NCI-H2107 (cell line): ENCODE results near the gene BICRAL.
"Not testable (repeated sequence)": the region's sequence is repeated elsewhere in the genome, so short reads cannot be mapped to it uniquely, and the experiment has no call there.

Experiments used
- DNase-seq: peaks from one replicate; lab custom pipeline; 2025; lab: John Stamatoyannopoulos, UW

The BICRAL gene

DNA sequence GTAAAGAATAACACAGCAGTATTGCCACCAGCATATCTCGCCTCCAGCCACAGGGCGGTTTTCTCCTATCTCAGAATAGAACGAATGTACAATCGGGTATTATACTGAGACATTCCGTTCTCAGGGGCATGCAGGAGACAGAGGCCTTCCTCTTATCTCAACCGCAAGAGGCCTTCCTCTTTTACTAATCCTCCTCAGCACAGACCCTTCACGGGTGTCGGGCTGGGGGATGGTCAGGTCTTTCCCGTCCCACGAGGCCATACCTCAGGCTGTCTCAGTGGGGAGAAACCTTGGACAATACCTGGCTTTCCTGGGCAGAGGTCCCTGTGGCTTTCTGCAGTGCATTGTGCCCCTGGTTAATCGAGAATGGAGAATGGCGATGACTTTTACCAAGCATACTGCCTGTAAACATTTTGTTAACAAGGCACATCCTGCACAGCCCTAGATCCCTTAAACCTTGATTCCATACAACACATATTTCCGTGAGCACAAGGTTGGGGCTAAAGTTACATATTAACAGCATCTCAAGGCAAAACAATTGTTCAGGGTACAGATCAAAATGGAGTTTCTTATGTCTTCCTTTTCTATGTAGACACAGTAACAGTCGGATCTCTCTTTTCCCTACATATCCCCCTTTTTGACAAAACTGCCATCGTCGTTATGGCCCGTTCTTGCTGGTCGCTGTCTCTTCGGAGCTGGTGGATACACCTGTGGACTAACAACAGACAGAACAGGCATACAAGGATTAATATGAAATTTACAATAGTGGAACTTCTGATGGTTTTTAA, 112.4 kb downstream of the BICRAL start:
- not testable (repeated sequence) for DNase-seq

DNA sequence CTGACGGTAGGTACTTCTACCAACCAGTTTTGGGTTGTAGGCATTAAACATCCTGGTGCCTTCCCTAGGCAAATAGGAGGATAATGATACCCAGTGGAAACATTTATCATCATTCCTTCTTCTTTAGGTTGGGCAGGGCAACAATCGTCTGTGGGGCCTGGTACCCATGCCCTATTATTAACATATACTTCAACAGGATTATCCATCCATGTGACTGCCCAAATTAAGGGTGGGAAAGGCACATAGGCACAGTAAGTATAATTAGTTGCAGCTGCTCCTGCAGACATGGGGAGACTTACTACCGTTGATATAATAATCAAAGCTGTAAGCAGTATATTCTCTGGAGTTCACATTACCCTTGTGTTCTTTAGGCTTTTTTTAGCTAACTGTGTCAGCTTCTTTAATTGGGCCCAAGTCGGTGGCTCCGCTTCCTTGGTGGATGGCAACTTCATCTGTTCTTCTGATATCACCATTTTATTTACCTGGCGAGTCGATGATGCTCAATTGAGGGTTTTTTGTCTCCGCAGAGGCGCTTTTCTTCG, 114.4 kb downstream of the BICRAL start:
- DNase-seq: no peak

DNA sequence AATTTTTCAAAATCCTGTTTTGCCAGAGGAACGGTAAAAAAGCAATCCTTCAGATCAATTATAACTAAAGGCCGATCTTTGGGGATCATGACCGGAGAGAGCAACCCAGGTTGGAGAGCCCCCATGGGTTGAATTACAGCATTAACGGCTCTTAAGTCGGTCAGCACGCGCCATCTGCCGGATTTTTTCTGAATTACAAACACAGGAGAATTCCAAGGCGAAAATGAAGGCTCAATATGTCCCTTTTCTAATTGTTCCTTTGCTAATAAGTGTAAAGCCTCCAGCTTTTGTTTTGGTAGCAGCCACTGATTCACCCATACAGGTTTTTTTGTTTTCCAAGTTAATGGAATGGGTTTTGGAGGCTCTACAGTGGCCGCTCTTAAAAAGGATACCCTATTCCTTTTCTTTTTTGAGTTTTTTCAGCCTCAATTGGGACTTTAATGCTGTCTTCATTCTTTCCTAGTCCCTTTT, 117.1 kb downstream of the BICRAL start:
- DNase-seq: peak; percentile 11

DNA sequence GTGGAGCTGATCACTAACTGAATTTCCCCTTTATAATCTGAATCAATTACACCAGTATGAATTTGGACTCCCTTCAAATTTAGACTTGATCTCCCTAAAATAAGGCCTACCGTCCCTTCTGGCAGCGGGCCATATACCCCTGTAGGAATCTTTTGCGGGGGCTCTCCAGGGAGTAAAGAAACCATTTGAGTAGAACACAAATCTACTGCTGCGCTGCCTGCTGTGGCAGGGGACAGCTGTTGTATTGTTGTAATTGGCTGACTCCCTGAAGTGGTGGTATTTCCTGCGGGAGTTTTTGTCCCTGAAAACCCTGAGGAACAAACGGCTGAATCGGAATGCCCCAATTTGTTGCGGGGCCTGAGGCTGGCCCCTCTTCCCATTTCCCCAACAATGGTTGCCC, 118.0 kb downstream of the BICRAL start:
- DNase-seq: no peak

DNA sequence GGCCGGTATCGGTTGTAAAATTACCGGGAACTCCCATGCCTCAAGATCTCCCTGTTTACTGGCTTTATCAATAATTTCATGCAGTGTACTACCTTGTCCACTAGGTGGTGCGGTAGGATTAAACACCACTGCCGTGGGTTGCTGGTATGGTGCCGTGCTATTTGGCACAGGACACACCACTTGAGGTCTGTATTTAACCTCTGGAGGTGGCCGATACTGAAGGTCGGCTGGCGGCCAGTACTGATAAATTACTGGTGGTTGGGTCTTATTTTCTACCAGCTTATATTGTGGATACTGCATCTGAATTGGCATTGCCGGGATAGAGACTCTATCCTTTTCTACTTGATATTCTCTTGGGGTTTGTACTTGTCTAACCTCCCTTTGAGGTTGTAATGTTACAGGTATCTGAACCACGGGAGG, 119.7 kb downstream of the BICRAL start:
- peak; percentile 53 for DNase-seq

DNA sequence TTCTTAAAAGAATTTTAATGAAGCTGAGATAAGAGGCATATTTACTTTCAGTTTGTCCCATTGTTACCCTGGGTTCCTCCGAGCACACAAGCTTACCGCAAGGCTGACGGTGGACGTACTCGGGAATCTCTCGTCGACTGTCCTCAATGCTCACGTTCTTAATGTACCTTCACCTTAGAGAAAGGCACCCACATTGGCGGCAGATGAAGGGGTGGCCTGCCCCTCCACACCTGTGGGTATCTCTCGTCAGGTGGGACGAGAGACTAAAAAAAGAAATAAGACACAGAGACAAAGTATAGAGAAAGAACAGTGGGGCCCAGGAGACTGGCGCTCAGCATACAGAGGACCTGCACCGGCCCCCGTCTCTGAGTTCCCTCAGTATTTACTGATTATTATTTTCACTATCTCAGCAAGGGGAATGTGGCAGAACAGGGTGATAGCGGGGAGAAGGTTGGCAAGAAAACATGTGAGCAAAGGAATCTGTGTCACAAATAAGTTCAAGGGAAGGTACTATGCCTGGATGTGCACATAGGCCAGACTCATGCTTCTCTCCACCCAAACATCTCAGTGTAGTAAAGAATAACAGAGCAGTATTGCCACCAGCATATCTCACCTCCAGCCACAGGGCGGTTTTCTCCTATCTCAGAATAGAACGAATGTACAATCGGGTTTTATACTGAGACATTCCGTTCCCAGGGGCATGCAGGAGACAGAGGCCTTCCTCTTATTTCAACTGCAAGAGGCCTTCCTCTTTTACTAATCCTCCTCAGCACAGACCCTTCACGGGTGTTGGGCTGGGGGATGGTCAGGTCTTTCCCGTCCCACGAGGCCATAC, 120.8 kb downstream of the BICRAL start:
- DNase-seq: not testable (repeated sequence)

DNA sequence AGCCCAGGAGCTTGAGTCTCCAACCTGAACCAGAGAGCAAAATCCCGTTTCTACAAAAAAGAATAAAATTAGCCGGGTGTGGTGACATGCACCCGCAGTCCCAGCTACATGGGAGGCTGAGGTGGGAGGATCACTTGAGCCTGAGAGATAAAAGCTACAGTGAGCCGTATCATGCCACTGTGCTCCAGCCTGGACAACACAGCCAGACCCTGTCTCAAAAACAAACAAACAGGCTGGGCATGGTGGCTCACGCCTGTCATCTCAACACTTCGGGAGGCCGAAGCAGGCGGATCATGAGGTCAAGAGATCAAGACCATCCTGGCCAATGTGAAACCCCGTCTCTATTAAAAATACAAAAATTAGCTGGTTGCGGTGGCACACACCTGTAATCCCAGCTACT, 122.6 kb downstream of the BICRAL start:
- no peak for DNase-seq

DNA sequence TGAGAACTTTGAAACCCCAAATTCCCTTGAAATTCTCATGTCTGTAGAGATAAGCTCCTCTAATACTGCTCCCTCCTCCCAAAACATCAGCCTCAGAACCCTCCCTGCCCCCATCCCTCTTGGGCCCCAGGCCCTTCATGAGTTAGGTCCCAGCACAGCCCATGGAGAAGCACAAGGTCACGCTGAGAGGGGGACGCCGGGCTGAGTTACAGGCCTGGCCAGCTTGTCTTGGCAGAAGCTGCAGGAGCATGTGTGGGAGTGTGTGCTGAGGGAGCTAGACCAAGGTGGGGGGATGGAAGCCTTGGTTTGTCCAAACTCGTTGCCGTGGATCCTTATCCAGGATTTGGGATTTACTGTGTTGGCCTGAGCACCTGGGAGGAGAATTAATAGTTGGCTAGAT, 125.5 kb downstream of the BICRAL start:
- DNase-seq: no peak

DNA sequence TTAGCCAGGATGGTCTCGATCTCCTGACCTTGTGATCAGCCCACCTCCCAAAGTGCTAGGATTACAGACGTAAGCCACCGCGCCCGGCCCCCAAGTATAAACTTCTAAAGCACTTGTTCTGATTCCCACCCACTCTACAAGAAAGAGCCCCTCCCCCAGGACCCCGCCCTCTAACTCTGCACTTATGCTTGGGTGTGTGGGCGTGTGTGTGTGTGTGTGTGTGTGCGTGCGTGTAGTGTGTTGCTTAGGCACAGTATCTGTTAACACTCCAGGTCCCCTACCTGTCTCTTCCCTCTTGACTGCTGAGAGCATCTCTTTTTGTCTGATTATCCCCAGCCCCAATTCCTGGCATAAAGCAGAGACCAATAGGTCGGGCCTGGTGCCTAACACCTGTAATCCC, 128.0 kb downstream of the BICRAL start:
- DNase-seq: no peak

DNA sequence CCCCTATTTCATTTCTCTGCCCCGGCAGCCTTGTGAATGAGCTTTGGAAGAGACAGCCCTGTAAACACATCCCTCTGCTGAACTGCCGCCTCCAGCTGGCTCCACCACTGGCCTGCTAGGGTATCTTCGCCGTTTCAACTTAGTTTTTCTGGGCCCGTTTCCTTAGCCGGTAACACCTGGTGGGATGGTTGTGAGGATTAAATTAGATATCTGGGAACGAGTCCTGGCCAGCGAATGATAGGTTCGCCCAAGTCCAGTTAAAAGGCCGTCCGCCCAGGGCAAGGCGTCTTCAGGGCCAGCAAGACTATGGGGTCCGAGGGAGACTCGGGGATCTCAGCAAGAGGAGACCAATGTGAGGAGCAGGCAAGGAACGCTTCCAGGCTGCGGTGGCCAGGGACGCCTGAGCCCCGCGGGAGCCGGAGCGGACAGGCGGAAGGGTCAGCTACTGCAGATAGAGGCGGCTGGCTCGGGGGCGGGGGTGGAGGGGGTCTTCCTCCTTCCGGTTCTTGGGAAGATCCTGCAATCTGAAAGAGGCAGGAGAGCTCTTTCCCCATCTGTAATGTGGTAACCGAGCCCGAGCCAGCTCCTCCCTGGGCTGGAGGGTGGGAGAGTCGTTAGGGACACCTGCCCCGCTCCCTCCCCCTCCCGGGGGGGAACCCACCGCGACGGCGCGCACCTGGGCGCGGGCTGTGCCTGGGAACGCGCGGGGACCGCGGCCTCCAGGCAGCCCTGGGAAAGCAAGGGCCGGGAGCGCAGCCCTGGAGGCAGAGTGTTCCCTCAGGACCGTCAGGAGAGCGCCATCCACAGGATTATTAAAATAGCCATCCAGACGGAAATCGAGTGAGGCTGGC, 129.5 kb downstream of the BICRAL start:
- no peak for DNase-seq

DNA sequence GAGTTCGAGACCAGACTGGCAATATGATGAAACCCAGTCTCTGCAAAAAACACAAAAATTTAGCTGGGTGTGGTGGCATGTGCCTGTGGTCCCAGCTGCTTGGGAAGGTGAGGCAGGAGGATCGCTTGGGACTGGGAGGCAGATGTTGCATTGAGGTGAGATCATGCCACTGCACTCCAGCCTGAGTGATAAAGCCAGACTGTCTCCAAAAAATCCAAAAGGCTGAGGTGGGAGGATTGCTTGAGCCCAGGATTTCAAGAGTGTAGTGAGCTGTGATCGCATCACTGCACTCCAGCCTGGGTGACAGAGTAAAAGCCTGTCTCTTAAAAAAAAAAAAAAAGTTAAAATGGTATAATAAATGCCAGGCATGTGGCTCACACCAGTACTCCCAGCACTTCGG, 132.7 kb downstream of the BICRAL start:
- DNase-seq: no peak

DNA sequence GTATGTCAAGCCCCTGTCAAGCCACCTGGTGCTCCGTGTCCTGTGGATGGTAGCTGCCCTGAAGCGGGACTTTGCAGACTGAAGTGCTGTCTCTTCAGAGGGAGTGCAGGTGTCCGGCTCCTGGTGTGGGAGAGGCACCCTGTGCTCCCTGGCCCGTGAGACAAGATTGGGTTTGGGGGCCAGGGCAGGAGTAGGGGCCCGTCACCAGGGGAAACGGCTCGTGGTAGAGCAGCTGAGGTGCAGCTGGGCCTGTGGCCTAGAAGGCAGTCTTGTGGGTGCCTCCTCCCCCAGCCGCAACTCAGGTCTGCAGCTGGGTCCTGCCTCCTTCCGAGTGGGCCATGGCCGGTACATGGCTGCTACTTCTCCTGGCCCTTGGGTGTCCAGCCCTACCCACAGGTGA, 133.9 kb downstream of the BICRAL start, which contains the start of gene PTCRA:
PTCRA (plus strand) TSS at position 322 of the 400 bp plus-strand sequence; CDS start at position 339, 17 bp downstream.
- DNase-seq: no peak

DNA sequence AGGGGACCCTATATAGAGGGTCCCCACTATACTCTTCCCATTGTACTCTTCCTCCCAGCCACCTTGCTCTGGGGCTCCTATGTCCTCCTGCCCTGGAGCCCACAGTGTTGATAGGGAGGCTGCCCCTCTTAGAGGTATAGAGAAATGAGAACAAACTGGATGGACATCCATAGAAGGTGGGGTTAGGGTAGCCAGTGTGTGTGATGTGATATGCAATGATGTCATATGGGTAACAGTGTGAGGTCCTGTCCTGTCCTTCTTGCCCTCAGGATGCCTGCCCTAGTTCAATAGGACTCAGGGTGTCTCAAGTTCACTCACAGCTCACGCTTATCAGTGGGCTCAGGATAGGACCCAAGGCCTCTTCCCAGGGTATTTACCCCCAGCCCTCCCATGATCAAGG, 134.4 kb downstream of the BICRAL start:
- DNase-seq: no peak
